NCI-H82 treated with DMSO at 0.1 percent for 48 hours (cell line): ENCODE data around the gene NUP188.

Experiments
- DNase-seq: peaks from one replicate; lab custom pipeline; 2025; ENCODE audit not compliant: unreplicated experiment; lab: John Stamatoyannopoulos, UW

NUP188 gene

DNA sequence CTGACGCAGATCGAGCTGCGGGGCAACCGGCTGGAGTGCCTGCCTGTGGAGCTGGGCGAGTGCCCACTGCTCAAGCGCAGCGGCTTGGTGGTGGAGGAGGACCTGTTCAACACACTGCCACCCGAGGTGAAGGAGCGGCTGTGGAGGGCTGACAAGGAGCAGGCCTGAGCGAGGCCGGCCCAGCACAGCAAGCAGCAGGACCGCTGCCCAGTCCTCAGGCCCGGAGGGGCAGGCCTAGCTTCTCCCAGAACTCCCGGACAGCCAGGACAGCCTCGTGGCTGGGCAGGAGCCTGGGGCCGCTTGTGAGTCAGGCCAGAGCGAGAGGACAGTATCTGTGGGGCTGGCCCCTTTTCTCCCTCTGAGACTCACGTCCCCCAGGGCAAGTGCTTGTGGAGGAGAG lies 31.3 kb upstream of the NUP188 start:
- DNase-seq, result no peak

- no peak for DNase-seq
Observed at GRCh38 chr9:128916745-128917144, 30.8 kb upstream of the NUP188 start.

DNA sequence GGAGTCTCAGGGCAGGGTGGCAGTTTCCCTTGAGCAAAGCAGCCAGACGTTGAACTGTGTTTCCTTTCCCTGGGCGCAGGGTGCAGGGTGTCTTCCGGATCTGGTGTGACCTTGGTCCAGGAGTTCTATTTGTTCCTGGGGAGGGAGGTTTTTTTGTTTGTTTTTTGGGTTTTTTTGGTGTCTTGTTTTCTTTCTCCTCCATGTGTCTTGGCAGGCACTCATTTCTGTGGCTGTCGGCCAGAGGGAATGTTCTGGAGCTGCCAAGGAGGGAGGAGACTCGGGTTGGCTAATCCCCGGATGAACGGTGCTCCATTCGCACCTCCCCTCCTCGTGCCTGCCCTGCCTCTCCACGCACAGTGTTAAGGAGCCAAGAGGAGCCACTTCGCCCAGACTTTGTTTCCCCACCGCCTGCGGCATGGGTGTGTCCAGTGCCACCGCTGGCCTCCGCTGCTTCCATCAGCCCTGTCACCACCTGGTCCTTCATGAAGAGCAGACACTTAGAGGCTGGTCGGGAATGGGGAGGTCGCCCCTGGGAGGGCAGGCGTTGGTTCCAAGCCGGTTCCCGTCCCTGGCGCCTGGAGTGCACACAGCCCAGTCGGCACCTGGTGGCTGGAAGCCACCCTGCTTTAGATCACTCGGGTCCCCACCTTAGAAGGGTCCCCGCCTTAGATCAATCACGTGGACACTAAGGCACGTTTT lies 30.2 kb upstream of the NUP188 start:
- no peak for DNase-seq

DNA sequence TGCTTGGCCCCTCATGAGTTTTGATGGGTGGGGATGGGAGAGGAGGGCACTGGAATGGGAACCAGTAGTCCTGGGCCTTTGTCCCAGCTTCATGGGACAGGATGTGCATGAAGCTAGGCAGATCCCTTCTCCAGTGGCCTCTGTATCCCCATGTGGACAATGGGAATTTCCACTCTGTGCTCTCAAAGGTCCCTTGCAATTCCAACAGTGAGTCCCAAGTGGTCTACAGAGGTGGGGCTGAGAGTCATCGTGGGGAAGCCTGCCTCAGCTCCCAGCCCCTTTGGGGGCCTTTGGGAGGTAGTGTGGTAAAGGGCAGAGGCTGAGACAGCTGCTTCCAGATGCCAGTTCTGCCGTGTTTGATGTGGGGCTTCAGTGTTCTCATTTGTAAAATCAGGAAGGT lies 28.6 kb upstream of the NUP188 start:
- no peak for DNase-seq

GRCh38 chr9:128919402-128920089 lies 28.0 kb upstream of the NUP188 start:
- DNase-seq, result no peak

GRCh38 chr9:128920381-128921058 lies 27.0 kb upstream of the NUP188 start, which contains the start of gene PHYHD1:
PHYHD1 (plus strand) TSS chr9:128920982; CDS start chr9:128922324, 1,342 bp downstream.
- peak; percentile 51 for DNase-seq

- peak; percentile 96 for DNase-seq
Observed at GRCh38 chr9:128921881-128922763, 25.4 kb upstream of the NUP188 start.

DNA sequence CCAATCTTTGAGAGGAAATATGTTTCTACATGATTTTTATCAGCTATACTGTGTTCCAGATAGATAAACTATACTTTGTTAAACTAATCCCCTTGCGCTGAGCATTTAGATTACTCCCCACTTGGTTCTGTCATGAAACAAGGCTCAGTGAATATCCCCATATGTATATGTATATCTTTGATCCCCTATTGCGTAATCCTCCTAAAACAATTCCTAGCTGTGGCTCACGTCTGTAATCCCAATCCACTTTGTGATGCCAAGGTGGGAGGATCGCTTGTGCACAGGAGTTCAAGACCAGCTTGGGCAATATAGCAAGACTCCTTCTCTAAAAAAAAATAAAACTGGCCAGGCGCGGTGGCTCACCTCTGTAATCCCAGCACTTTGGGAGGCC lies 24.0 kb upstream of the NUP188 start:
- peak; percentile 56 for DNase-seq

DNA sequence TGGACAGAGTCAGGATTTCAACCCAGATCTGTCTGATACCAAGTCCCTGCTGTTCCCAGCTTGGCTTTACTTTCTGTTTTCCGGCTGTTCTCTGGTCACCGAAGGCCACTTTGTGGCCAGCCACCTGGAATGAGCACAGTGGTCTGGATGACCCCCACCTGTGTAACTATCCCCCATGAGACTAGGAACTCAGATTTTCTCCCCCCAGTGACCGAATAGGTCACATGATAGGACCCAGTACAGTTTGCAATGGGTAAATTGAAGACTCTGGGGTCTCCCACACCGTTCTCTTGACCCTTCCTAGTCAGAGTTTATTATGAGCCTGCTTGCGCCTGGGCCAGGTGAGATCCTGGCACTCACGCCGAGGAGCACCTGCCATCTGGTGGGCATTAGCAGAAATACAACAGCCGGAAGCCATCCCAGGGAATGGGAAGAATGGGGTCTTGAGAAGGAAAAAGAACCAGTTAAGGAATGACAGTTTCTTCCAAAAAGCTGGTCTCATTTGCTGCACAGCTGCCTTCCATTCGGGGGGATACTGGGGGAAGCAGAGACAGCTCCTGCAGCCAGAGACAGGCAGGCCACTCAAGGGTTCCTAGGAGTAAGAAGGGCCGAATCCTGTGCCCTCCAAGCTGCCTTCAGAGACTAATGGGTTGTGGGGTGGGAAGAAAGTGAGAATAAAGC lies 19.6 kb upstream of the NUP188 start:
- peak; percentile 39 for DNase-seq

DNA sequence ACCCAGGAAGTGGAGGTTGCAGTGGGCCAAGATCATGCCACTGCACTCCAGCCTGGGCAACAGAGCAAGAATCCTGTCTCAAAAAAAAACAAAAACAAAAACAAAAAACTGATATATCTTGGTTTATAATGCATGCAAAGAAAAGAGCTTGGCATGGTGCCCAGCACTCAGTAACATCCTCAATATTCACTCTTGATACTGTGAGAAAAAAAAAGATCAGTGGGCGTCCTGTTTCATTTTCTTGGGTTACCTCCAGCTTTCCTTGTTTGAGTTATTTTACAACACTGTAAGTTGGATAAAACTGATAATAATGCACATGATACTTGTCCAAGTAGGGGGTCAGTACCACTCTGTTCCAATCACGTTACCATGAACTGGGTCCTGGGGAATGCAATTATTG lies 18.9 kb upstream of the NUP188 start:
- DNase-seq, result no peak

- DNase-seq, result no peak
Observed at GRCh38 chr9:128929560-128929959, 17.9 kb upstream of the NUP188 start.

GRCh38 chr9:128933731-128934130 lies 13.8 kb upstream of the NUP188 start:
- no peak for DNase-seq

DNA sequence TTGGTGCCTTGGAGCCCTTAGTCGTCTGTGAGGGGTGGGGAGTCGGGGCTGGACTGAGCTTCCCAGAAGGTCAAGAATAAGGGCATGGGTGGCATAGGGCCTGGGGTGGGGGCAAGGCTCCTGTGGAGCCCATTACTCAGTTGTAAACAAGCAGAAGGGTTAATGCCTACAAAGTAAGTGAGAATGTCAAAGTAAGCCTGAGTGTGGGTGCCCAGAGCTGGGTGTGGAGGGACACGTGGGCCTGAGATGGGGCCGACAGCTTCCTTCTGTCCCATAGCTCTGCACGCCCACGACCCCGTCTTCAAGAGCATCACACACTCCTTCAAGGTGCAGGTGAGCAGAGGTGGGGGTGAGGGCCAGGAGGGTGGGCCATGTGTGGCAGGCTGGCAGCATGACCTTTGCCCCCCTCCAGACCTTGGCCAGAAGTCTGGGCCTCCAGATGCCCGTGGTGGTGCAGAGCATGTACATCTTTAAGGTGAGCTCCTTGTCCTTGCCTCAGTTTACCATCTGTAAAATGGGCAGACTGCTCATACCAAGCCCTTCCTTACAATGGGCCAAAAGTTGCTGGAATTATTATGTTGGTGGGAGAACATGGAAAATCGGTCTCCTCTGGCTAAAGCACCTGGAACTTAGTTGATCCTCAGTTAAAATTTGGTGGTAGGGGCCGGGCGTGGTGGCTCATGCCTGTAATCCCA lies 11.2 kb upstream of the NUP188 start:
- no peak for DNase-seq

- peak; percentile 4 for DNase-seq
Observed at GRCh38 chr9:128937310-128938165, 10.0 kb upstream of the NUP188 start.

DNA sequence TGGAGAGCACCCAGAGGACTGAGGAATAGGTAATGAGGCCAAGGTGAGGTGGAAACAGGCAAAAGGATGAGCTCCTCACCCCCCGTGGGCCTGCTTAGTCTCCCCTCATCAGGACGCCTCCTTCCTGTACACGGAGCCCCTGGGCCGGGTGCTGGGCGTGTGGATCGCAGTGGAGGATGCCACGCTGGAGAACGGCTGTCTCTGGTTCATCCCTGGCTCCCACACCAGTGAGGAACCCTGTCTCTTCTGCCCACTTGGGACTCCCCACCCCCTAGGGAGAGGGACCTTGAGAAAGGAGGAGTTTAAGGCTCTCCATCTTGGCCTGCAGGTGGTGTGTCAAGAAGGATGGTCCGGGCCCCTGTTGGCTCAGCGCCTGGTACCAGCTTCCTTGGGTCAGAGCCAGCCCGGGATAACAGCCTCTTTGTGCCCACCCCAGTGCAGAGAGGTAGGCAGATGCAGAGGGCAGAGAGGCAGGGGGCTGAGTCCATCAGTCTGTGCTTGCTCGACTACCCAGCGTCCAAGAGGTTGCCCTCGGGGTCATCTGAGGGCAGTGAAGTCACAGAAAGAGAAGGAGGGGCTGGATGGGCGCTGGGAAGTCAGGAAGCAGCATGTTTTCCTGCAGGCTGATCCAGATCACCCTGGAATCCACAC lies 7.1 kb upstream of the NUP188 start:
- DNase-seq, result no peak

GRCh38 chr9:128940946-128941755 lies 6.3 kb upstream of the NUP188 start:
- no peak for DNase-seq

DNA sequence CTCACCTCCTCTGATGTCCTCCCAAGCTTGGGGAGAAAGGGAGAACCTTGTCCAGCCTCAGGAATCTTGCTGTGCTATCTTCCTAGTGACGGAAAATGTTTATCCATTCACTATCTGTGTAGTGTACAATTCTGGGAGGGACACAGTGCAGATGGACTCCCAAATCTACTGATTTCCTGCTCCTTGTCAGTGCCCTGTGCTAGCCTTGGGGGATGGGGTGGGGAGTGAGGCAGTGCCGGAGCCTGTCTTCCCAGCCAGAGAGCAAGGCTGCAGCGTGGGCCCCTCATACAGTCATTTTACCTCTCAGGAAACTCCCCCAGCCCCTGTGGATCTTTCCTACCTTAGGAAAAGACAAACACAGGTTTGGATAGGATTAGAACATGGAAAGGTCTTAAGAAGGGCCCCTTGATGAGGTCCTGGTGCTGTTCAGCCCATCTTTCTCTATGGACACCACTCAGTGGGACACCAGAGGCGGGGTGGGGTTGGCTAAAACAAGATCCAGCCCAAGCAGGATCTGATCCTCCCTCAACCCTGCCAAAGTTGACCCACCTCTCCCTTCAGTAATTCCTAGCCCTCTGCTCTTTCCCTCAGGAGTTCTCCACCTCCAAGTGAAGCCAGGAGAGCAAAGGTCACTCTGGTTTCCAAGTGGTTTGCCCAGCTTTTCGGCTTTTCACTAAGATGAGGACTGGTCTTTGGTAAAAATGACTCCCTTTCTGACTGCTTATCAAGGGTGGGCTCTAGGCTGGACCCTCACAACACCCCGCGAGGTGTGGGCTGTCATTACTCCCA lies 3.5 kb upstream of the NUP188 start:
- DNase-seq, result no peak
